HG02973 (cell line): Measurements from ENCODE around the gene ATXN7L3.
"Not testable (repeated sequence)": the region's sequence is repeated elsewhere in the genome, so short reads cannot be mapped to it uniquely, and the experiment has no call there.

Source experiments
- ATAC-seq: cut with Tn5 transposase; IDR thresholded peaks from one replicate; pipeline ENCODE4 v1.9.1; 2021; ENCODE audit warnings: moderate library complexity; ENCODE audit not compliant: unreplicated experiment

ATXN7L3 gene

DNA sequence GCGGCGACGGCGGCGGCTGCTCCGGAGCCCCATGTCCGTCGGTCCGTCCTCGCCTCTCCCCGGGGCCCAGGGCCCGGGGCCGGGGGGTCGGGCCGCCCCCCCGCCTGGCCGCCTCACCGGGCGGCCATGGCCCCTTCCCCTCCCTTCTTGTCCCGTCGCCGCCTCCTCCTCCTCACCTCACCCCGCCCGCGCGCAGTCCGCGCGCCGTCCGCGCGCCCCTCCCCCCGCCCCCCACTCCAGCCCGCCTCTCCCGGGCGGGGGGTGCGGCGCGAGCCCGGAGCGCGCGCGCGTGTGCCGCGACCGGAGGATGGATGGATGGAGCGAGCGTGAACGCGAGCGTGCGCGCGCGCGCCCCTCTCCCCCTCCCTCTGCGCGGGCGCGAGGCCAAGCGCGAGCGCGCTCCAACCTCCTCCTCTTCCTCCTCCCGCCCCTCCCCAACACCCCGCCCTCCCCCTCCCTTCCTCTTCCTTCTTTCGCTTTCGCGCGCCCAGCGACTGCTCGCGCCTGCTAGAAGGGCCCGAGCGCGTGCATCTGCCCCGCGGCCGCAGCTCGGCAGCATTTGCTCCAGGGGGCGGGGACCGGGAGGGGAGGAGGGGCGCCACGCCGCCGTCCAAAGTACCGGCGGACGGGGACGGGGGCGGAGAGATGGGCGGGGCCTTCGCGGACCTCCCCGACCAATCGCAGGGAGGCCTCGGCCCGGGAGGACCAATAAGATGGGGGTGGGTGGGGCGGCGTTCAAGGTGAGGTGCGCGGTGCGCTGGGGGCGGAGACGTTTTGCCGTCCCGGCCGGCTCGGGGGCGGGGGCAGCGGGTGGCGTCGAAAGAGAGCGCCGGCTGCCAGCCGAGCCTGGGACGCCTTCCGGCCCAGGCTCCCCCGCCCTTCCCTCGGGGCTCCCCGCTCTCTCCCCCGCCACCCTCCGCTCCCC is at the start of gene ATXN7L3:
Gene ATXN7L3 (minus strand): TSS at position 332 of the 925 bp plus-strand sequence. CDS start 1,814 bp downstream, outside the sequence.
- ATAC-seq, result peak; percentile 59

GRCh38 chr17:44247876-44248736 is 48.4 kb upstream of the ATXN7L3 start:
- ATAC-seq, result no peak

- no peak for ATAC-seq
Observed at GRCh38 chr17:44247440-44247841, 47.8 kb upstream of the ATXN7L3 start.

DNA sequence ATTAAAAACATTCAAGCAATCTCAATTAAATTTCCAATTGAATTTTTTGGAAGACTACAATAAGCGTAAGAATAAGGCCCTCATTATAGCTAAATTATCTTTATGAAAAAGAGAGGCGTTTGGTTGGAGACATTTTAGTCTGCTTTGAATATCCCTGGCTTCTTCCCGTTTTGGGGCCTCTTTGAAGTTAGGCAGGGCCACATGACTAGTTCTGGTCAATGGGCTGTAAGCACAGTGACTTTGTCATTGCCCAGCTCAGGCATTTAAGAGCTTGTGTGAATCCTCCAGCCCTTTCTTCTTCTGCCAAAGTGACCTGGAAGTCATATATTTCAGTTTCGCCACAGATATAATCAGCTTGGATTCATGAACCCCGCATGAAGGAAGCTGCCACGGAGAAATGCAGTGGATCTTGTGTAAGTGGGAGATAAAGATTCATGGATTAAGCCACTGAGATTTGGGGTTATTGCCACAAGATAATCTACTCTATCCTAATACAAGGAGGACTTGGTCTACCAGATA is 41.5 kb upstream of the ATXN7L3 start:
- no peak for ATAC-seq

GRCh38 chr17:44237886-44238285 is 38.2 kb upstream of the ATXN7L3 start:
- ATAC-seq, result not testable (repeated sequence)

DNA sequence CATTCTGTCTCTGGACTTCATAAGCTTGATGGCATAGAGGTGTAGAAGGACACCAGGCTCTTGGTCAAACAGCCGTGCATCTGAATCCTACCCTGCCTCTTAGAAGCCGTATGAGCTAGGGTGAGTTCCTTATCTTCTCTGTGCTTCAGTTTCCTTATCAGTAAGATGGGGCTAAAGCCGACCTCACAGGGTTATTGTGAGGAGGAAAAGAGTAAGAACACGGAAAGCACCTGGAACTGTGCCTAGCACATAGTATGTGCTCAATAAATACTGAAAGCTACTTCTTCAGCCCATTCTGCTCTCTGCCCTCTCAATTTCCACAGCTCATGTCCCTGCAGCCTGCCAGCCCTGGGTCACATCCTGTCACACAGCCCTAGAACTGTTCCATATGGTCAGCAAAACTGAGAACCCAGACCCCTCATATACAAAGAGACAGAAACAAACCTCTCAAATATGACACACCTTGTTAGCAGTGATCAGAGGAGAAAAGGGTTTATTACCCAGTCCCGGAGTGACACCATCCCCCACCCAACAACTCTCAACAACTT is 36.8 kb upstream of the ATXN7L3 start:
- no peak for ATAC-seq

- no peak for ATAC-seq
Observed at GRCh38 chr17:44235583-44235936, 35.9 kb upstream of the ATXN7L3 start.

- no peak for ATAC-seq
Observed at GRCh38 chr17:44233582-44233981, 33.9 kb upstream of the ATXN7L3 start.

DNA sequence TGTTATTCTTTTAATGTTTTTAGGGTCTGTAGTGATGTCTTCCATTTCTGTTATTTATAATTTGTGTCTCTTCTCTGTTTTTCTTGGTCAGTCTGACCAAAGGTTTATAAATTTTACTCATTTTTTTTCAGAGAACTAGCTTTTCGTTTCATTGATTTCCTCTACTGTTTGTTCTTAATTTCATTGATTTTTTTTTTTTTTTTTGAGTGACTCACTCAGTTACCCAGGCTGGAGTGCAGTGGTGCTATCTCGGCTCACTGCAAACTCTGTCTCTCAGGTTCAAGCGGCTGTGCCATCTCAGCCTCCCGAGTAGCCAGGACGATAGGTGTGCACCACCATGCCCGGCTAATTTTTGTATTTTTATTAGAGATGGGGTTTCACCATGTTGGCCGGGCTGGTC is 32.4 kb upstream of the ATXN7L3 start:
- no peak for ATAC-seq

DNA sequence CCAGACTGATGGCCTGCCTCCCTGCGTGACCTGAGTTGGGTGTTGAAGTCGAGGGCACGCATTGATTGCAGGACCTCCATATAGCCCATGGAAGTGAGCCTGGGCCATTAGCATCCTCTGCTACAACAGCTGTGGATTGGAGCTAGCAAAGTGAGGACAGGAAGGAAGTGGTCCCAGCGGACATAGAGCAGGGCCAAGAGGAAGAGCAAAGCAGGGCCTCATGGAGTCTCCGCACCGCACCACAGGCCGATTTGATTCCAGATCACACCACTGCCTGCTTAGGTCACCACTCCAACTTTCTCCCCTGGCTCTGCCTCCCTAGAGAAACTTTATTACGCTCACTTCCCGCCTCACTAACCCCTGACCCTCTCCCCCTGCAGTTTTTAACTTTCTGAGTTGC is 30.5 kb upstream of the ATXN7L3 start:
- no peak for ATAC-seq

GRCh38 chr17:44229090-44229489 is 29.4 kb upstream of the ATXN7L3 start:
- no peak for ATAC-seq

DNA sequence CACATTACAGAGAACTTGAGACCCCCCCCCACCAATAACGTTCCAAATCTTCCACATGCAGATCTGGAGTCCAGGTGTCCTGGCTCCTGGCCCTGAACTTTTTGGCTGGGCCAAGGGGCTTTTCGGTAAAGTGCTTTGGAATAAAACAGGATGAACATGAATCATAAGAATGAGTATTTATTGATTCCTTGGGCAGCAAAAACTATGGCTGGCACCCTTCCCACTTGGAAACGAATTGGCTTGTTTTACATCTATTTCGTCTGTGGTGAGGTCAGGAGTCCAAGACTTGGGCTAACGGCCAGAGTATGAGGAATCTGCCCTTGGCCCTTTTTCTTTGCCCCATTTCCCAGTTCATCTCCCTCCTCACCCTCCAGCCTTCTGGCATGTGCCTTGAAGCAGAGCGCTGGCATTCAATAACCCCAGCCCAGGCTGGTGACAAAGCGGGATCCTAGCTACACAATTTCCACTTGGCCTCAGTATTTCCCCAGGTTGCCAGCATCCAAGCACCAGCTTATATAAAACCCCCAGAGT is 23.9 kb upstream of the ATXN7L3 start:
- no peak for ATAC-seq

GRCh38 chr17:44222112-44222869 is 22.6 kb upstream of the ATXN7L3 start:
- no peak for ATAC-seq

DNA sequence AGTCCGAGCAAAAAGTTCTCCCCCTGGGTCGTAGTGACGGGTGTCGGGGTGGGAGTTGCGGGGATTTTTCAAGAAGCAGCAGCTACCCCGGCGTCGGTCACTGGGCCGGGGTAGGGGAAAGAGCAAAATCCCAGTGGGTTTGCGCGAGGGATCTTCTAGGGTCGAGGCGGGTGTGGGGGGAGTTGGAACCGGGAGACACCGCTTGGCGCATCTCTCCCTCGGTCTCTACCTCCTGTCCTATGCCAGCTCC is 22.1 kb upstream of the ATXN7L3 start:
- no peak for ATAC-seq

GRCh38 chr17:44221084-44221861 is 21.6 kb upstream of the ATXN7L3 start:
- no peak for ATAC-seq

DNA sequence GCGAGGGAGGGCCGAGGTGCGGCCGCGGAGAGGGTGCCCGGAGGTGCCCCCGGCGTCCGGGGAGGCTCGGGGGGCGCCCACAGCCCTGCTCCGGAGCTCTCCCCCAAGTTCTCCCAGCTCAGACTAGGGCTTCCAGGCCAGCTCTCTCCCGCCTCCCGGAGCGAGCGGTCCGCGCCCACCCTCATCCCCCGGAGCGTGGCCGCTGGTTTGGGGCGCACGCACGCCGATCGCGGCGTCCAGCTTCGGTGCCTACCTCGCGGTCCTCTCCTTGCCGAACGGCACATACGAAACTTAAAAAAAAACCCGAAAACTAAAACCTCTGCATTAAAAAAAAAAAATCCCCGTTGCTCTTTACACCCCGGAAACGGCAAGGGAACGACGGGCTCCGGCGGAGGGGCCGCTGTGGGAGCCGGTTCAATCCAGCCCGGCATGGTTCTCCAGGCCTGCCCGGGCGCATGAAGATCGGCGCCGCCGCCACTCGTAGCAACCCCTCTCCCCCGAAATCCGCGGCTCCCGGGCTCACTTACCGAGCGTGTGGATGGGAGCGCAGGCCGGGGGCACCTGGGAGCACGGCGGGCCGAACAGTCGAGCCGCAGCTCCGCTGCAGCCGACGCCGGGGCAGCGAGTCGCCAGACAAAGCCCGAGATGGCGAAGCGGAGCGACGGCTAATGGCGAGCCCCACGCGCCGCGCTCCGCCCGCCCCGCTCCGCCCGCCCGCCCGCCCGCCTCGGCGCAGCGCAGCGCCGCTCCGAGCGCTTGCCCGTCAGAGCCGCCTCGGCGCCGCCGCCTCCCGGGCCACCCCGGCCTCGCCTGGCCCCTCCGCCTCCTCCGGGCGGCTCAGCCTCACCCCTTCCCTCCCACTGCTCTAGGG is 20.8 kb upstream of the ATXN7L3 start:
- ATAC-seq, result no peak

- ATAC-seq, result peak; percentile 8
Observed at GRCh38 chr17:44219616-44220212, 20.0 kb upstream of the ATXN7L3 start, which contains the start of gene UBTF. TSS of gene UBTF (minus strand) at chr17:44219675. CDS start at chr17:44218229, 1,446 bp downstream.

- ATAC-seq, result peak; percentile 36
Observed at GRCh38 chr17:44219108-44219615, 19.5 kb upstream of the ATXN7L3 start.
